T-helper 2 cell (primary cell): ENCODE data around the gene GUCY1B1.
"Not testable (repeated sequence)": the region's sequence is repeated elsewhere in the genome, so short reads cannot be mapped to it uniquely, and the experiment has no call there.

Experiments used
- DNase-seq, 5 experiments: peaks; one replicate each; pipeline versions ENCODE4 v3.0.0 to v3.0.0-alpha.2; 2012 to 2022

The GUCY1B1 gene

DNA sequence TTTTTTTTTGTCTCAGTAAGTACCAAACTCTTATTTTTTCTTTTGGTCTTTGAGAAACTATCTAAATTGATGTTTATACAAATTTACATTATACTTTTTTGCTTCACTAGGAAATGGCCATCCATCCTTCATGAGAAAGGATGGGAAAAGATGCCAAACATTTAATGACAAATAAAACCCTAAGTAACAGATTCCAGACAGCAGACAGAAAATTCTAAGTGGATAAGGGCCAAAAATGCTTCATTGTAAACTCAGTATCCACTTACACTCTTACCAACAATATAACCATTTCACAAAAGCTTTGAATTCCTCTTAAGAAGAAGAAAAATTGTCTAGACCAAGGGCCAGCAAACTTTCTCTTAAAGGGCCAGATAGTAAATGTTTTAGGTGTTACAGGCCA is 3.5 kb downstream of the GUCY1B1 start:
- DNase-seq = no peak

DNA sequence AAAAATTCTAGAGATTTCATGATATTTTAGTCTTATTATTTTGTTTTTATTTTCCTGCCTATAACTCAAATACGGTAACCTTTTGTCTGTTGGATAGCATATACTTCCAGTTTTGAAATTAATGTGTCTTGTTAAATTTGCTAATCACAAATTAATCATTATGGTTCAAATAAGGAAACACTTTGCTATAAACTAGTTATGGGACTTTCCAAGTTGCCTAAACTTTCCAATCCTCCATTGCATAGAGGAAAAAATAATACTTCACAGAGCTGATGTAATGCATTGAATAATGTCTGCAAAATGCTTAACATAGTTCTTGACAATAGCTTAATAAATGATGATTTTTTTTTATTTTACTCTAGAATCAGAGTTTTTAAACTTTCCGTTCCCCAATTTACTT is 4.7 kb downstream of the GUCY1B1 start:
- no peak for DNase-seq

DNA sequence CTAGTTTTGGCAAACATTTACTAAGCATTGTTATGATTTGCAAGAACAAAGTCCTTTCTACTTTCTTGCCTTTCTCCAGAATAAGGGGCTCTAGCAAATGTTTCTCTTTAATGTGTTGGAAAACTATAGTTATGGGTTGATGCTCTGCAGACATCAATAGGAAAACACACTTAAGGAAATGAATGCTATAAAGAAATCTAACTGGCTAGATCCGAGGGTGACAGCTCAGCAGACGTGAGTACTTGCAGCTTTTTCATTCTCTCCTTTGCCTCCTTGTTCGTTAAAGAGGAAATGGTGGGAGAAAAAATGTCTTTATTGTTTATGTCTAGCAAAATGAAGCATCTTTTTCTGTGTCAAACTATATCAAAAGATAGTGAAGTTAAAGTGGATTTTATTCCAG is 6.3 kb downstream of the GUCY1B1 start:
- no peak for DNase-seq

DNA sequence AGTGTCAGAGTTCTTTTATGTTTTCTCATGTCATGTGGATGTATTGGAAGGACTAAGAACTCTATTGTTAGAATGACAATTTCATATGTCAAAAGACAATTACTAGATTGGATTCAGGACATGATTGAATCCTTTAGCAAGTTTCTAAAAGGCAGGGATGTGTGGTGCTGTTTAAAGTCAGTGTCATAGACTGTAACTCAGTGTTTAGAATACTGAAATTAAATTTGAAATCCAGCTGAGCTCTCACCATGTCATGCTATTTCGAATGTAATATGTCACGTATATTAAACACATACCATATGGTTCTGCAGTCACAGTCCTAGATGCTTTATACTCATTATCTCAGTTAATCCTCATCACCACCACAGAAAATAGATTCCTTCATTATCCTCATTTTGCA is 7.8 kb downstream of the GUCY1B1 start:
- no peak for DNase-seq

DNA sequence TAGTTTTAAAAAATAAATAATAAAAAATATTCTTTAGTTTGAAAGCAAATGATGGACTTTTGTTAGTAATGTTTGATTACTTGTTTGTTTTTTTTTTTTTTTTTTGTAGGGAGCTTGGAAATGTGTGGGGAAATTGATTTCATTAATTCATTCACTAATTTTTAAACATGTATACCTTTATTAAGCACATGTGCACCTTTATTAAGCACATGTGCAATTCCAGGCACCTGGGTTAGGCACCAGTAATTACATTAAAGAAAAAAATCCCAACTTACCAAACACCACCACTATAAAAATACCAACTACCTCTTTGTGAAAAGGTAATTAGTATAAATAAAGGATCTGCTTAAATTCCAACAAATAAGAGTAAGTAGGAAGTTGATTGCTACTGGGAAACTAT is 9.5 kb downstream of the GUCY1B1 start:
- DNase-seq = no peak

DNA sequence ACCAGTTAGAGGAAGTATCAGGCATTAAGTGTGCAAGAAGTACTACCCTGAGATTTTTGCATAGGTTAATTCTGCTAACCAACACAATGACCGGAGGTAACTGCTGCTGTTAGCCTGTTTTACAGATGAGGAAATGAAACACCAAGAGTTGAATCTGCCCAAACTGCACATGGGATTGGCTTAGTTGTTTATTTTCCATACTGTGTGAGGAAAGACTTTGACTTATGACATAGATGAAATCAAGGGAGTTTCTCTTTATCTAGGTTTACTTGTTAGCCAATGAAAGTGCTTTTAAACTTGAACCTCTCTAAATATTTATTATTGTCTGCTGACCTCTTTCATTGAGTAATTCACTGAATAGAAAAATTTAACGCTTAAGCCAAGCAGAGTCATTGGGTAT is 10.3 kb downstream of the GUCY1B1 start:
- DNase-seq = no peak

DNA sequence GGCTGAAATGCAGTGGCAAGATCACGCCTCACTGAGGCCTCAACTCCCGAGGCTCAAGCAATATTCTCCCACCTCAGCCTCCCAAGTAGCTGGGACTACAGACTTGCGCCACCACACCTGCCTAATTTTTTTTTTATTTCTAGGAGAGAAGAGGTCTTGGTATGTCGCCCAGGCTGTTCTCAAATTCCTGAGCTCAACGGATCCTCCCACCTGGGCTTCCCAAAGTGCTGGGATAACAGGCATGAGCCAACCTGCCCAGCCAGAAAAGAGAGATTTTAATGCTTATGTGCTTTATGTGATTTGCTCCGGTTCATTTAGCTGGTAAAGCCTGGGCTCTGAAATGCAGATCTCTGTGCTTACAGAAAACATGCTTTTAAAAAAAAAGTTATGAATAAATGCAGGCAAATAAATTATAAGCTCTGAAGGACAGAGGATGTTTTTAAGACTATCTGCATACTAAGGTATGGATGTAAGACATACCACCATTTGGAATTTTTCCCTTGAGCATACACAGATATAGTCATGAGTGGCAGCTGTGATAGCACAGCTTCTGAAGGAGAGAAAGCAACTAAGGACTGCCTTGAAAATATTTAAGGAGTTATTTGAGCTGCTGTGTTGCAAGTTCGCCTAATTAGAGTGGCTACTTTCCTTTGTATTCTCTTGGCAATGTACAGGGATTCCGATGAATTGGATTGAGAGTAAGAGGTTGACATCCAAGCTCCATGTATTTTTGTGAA is 13.8 kb downstream of the GUCY1B1 start:
- DNase-seq = no peak

DNA sequence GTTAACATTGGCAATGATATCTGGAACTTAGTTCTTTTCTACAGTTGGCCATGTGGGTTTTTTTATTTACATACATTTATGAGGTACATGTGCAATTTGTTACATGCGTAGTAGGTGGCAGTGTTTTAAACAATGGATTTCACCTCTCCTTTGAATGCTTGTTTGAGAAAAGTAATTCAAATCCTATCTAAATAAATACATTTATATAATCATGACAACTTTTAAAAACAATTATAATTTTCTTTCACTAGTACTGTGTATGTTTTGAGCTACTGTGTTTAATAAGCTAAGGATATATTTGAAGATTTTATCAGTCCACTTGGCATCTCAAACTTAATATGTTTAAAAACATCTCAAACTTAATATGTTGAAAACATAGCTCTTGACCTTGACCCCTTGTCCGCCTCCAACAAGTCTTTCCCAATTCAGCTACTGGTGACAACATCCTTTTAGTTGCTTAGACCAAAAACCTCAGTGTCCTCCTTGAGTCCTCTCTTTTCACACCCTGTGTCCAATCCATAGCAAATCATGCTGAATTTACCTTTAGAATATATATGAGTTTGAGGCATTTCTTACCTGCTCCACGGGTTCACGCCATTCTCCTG is 14.5 kb downstream of the GUCY1B1 start:
- DNase-seq = no peak

DNA sequence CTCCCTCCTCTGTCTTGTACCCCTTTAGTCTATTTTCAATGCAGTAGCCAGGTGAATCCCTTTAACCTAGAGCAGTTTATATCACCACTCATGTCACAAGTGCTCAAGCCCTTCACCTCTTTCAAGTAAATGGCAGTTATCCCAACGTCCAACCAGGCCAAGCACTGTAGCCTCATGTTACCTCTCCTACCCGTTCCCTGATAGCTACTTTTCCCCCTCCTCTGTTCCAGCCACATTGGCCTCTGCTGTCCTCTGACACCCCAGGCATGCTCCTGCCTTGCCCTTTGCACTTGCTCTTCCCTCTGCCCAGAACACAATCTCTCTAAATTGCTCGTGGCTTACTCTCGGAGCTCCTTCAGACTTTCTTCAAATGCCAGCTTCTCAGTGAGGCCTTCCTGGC is 15.2 kb downstream of the GUCY1B1 start:
- no peak for DNase-seq

DNA sequence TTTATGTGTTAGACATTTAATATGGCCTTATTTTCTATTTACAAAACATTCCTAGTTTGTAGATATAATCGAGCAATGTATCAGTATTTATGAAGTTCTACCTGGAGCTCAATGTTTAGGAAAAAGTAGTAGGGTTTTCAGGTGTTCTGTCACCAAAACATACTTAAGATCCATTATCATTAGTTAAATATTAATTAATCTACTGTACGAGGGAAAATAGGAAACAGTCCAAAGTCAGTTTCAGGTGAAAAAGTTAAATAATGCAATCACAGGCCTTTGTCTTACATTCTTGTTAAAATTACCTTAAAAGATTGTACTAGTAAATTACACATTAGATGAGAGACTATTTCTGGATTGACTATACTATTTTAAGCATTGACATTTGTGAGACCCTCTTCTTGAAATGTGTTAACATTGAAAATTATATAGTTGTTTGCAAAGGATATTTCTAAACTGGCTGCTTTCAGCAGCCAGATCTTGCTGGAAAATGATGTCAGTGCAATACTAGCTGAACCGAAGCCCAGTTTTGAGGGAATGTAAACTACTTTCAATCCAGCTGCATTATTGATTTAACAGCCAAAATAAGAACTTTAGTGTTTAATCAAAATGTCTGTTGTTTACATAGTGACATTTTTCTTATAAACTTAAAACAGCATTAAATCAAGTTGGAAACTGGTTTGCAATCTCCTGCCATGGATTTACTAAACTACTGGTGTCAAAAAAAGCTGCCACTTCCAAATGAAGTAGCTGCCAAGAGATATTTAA is 19.3 kb downstream of the GUCY1B1 start:
- DNase-seq = no peak

DNA sequence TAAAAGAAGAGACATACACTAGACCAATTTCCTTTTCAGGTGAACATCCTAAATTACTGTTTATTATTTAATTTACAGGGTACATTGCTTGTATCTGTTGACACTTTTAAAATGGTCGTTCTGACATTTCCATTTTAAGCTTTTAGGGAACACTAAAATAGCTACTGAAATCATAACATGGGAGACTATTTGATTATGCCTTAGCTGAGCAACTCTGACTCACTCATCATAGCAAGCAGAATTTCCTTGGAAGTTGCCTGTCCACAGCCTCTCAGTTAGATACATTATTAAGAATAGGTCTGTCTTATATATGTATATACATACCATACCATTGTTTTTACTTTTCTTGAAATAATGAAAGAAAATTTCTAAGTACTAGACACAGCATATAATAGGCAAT is 22.0 kb downstream of the GUCY1B1 start:
- no peak for DNase-seq

DNA sequence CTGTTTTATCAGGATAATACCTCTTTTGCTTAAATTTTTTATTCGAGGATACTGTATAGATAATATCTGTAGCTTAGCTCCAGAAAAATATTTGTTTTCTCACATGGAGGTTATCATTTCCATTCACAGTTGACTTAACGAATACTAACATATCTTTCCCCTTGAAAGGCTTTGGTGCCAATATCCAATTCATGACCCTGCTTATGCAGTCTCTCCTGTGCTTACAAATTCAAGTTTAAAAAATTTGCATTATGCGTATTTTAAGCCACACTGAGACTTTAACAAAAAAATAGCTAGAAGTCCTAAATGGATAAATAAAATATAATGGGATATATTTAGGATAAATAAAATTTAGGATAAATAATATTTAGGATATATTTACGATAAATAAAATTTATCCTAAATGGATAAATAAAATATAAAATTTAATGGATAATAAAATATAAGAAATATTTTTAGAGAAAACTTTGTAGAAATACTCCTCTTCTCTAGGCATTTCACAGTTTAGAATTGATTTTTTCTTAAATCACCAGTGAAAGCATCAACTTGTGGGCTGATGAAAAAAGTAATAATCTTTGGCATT is 22.5 kb downstream of the GUCY1B1 start:
- no peak for DNase-seq

DNA sequence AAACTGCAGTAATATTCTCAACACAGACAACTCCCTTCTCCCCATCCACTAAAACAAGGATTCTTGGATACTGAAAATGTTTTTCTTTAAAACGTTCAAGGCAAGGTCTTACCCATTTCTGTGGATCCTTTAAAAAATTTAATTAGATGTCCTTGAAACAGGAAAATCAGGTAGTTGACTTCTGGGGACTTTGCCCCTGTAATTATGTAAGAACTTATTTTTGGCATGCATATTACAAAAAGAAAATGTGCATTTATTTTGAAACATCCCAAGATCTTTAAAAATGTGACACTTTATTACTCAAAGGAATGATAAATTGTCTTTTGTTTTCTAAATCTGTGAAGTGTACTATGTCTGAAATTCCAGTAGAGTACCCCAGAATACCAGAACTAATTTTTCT is 25.8 kb downstream of the GUCY1B1 start:
- no peak for DNase-seq

DNA sequence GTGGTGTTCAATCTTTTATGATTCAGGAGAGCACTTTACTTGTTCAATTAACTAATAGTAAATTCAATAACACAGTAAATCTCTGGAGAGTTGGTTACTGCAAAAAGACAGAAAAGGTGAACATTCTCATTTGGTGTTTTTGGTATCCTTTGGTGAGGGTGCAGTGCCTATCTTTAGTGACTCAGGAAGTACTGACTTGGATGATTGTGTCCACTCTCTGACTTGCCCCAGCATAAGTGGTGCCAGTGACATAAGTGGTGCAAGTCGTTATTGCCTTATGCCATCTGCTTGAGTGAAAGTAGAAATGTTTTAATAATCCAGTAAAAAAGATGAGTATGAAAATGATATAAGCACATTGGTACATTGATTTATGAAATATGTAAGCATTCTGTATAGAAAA is 27.0 kb downstream of the GUCY1B1 start:
- DNase-seq = no peak

DNA sequence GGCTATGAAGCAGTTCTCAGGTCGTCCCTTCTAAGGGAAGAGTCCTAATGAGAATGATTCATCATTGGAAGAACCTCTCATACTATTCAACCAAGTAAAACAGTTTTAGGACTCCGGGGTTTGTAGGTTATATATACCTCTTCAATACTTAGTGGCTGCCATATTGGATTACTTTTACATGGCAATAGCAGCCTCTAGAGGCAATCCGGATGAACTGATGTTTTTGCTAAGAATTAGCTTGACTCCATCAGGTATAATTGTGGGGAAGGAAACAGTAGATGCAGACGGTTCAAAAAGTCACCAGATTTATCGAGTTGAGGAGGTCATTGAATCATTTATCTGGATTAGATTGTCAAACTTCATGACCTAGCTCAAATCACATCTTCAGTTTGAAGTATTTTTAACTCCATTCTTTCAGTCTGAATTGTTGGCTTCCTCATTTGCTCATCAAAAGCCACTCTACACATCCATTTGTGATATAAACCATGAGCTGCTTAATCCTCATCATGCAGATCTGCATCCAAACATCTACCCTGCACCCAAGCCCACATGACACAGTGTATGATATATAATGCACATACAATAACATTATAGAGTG is 28.4 kb downstream of the GUCY1B1 start:
- DNase-seq = peak in 1 of 5 experiments; percentile 52

DNA sequence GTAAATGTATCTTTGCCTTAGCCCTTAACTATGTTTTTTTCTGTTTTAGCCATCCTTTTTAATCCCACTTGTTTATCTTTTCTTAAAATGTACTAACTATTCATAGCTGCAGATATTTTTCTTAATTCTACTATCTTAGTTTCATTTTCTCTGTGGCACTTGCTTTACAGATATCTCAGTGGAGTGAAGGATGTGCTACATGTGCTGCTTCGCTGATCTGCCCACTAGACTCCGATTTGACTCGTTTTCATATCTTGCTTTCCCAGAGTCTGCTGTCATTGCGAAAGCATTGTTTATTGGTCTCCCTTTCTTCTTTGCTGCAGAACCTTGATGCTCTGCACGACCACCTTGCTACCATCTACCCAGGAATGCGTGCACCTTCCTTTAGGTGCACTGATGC is 30.6 kb downstream of the GUCY1B1 start:
- DNase-seq = no peak

DNA sequence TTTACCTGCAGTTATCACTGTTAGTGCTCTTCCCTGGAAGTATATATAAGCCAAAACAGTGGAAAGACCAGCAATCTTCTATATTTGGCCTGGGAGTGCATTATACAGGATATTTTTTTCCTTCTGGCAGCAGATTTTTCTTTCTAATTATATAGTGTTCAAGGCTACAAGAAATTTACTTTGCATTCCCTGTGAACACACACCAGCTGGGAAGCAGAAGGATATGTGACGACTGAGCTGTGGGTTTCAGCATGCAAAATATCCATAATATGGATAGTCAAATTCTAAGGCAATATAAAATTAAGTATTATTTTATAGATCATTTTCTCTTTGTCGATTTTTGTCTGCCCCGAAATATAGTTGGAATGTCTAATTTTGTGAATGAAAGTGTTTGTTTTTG is 31.2 kb downstream of the GUCY1B1 start:
- no peak for DNase-seq

DNA sequence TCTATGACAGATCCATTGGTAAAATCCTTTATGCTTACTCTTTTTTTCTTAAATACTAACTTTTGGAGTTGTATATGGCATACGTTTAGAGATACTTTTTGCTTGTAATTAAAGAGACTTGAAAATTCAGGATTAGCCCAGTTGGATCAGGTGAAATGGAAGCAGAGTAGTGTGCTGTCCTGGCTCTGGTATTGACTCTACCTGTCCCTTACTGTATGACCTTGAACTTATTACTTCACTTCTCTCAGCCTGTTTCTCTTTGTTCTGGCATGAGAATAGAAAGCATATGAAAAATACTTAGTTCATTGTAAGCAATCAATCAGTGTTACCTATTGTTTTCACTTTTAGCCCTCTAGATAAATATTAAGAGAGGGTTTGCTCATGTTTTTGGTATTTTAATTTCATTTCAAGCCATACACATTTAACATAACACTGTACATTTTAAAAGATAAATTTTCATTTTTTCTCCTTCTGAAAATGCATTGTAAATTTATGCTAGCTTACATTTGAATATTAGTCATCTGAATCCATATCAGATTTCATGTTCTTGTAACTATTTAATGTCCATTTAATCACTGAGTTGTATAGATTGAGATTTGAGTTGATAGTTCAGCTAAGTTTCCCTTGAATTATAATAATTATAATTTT is 35.9 kb downstream of the GUCY1B1 start:
- no peak for DNase-seq

DNA sequence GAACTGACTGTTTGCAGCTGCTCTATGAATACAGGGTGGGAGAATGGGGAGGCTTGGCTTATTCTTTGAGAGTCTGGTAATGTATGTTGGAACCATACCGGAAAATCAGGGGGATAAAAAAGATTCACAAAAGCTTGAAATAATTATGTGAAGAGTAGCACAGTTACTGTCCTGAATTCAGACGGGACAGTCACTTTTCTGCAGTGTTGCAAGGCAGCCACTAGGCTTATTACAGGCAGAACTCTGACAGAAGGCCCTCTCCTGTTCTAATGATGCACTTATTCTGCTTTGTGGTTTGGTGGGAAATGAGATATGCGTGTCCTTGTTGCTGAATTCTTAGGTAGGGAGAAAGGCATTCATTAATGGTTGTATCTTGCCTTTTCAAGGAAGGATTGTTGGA is 37.2 kb downstream of the GUCY1B1 start:
- DNase-seq = no peak

DNA sequence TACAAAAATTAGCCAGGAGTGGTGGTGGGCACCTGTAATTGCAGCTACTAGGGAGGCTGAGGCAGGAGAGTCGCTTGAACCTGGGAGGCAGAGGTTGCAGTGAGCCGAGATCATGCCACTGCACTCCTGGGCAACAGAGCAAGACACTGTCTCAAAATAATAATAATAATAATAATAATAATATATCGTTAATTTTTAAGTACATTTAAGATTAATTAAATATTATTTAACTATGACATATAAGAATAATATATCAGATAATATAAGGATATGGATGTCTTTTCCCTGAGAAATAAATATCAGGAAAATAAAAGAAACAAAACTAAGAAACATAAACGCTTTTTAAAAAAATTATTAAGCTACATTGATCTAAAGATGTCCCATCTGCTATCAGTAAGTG is 38.8 kb downstream of the GUCY1B1 start:
- DNase-seq = not testable (repeated sequence)

DNA sequence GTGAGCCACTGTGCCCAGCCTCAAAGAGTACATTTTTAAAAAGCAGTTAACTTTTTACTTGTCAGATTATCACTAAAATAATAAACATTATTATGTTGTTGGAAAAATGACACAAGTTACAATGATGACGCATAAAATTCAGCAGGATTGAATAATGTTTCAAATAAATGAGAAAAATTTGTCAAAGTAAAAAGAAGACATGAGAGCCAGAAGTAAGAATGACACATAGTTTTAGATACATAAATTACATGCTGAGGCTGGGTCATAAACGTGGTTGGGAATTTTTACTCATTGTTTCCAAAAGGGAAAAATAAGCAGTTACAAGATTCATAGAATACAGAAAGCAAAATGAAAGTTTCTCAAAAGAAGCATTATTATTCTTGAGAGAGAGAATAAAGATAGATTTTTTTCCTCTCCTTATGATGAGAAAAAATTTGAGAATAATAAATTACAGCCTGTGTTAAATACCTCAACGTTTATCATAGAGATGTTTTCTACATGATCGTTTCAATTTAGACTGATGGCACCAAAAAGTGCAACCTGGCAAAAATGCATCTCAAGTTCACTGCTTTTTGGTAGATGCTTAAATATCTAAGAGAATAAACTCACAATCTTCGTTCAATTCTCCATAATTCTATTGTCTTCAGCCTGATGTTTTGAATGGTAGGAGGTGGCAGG is 40.4 kb downstream of the GUCY1B1 start:
- no peak for DNase-seq

DNA sequence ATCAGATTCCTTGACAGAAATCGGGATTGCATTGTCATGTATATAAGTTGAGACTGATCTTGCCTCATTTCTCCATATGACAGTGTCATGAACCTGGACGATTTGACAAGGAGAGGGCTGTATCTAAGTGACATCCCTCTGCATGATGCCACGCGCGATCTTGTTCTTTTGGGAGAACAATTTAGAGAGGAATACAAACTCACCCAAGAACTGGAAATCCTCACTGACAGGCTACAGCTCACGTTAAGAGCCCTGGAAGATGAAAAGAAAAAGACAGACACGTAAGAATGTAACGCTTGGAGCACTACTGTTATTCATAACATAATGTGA is 40.9 kb downstream of the GUCY1B1 start:
- DNase-seq = no peak
